ENCODE results near the gene ITPR2.
A peak's percentile ranks its signal among the peaks of the same experiment; 100 is the strongest.
"Not testable (repeated sequence)": the region's sequence is repeated elsewhere in the genome, so short reads cannot be mapped to it uniquely, and the experiment has no call there.

The ITPR2 gene

GRCh38 chr12:26832822-26833742 lies at the start of gene ITPR2:
ITPR2 (minus strand) TSS chr12:26833194; CDS start chr12:26832781, 413 bp downstream.
- DNase-seq (ENCODE audit: low read depth in 2 of 2): peak; percentile 79 to 92

GRCh38 chr12:26880625-26881024 lies 47.6 kb upstream of the ITPR2 start:
- no peak for DNase-seq (ENCODE audit: low read depth in 2 of 2)

GRCh38 chr12:26878661-26879119 lies 45.7 kb upstream of the ITPR2 start:
- no peak for DNase-seq (ENCODE audit: low read depth in 2 of 2)

GRCh38 chr12:26874501-26875296 lies 41.7 kb upstream of the ITPR2 start:
- no peak for DNase-seq (ENCODE audit: low read depth in 2 of 2)

- DNase-seq (ENCODE audit: low read depth in 2 of 2): no peak
Measured at GRCh38 chr12:26872625-26873024, 39.6 kb upstream of the ITPR2 start.

- DNase-seq (ENCODE audit: low read depth in 2 of 2): no peak
Measured at GRCh38 chr12:26871985-26872384, 39.0 kb upstream of the ITPR2 start.

- no peak for DNase-seq (ENCODE audit: low read depth in 2 of 2)
Measured at GRCh38 chr12:26870491-26871419, 37.8 kb upstream of the ITPR2 start.

- no peak for DNase-seq (ENCODE audit: low read depth in 2 of 2)
Measured at GRCh38 chr12:26869908-26870459, 37.0 kb upstream of the ITPR2 start.

- no peak for DNase-seq (ENCODE audit: low read depth in 2 of 2)
Measured at GRCh38 chr12:26869104-26869494, 36.1 kb upstream of the ITPR2 start.

GRCh38 chr12:26868447-26869103 lies 35.6 kb upstream of the ITPR2 start:
- DNase-seq (ENCODE audit: low read depth in 2 of 2): no peak

GRCh38 chr12:26867080-26867479 lies 34.1 kb upstream of the ITPR2 start:
- DNase-seq (ENCODE audit: low read depth in 2 of 2): no peak

- no peak for DNase-seq (ENCODE audit: low read depth in 2 of 2)
Measured at GRCh38 chr12:26863515-26863914, 30.5 kb upstream of the ITPR2 start.

- DNase-seq (ENCODE audit: low read depth in 2 of 2): not testable (repeated sequence)
Measured at GRCh38 chr12:26862787-26863186, 29.8 kb upstream of the ITPR2 start.

- DNase-seq (ENCODE audit: low read depth in 2 of 2): no peak
Measured at GRCh38 chr12:26861690-26862089, 28.7 kb upstream of the ITPR2 start.

GRCh38 chr12:26857465-26858176 lies 24.6 kb upstream of the ITPR2 start:
- DNase-seq (ENCODE audit: low read depth in 2 of 2): no peak

GRCh38 chr12:26855337-26855736 lies 22.3 kb upstream of the ITPR2 start:
- DNase-seq (ENCODE audit: low read depth in 2 of 2): no peak

GRCh38 chr12:26854031-26854390 lies 21.0 kb upstream of the ITPR2 start:
- DNase-seq (ENCODE audit: low read depth in 2 of 2): no peak

- DNase-seq (ENCODE audit: low read depth in 2 of 2): peak; percentile 50 to 54
Measured at GRCh38 chr12:26853303-26854030, 20.5 kb upstream of the ITPR2 start.

- DNase-seq (ENCODE audit: low read depth in 2 of 2): no peak
Measured at GRCh38 chr12:26851031-26851809, 18.2 kb upstream of the ITPR2 start.
